WTC11 (cell line): Measurements from ENCODE around the gene TNXB. TPM values are rescaled to one million over a fixed set of nuclear protein-coding genes. Genes with fewer than 3 reads are reported as not detected.
"Not testable (repeated sequence)": the region's sequence is repeated elsewhere in the genome, so short reads cannot be mapped to it uniquely, and the experiment has no call there.

ENCODE experiments used
- ATAC-seq: fragments of 200-7000 bp; cut with Tn5 transposase; 2 replicates; pipeline ENCODE4 v1.10.0; 2021; ENCODE audit warnings: mild to moderate bottlenecking, moderate library complexity
- CTCF ChIA-PET: fragments of 300-600 bp; sonication (Branson Sonifier 250); formaldehyde crosslinking; loops from one replicate; lab custom pipeline; 2021; ENCODE audit warnings: antibody characterized with exemption; lab: Charles Lee
- POLR2A ChIA-PET: fragments of 350-600 bp; sonication (Branson Sonifier 250); formaldehyde crosslinking; loops from one replicate; lab custom pipeline; 2021; ENCODE audit warnings: antibody characterized with exemption; lab: Charles Lee
- DNase-seq: peaks from one replicate; pipeline ENCODE4 v3.0.0; 2021; ENCODE audit warnings: low spot score
- H3K27ac Mint-ChIP-seq: 2 replicates; pipeline ENCODE4 v1.8.0; 2021; ENCODE audit warnings: mixed read lengths
- H3K27me3 Mint-ChIP-seq: 2 replicates; pipeline ENCODE4 v1.8.0; 2021; ENCODE audit warnings: low read depth, mild to moderate bottlenecking, moderate library complexity, mixed read lengths
- H3K36me3 Mint-ChIP-seq: 2 replicates; pipeline ENCODE4 v1.8.0; 2021; ENCODE audit warnings: mixed read lengths
- H3K4me1 Mint-ChIP-seq: 2 replicates; pipeline ENCODE4 v1.8.0; 2022; ENCODE audit warnings: mixed read lengths
- H3K4me3 Mint-ChIP-seq: 2 replicates; pipeline ENCODE4 v1.8.0; 2021; ENCODE audit warnings: mild to moderate bottlenecking, moderate library complexity, mixed read lengths
- H3K9me3 Mint-ChIP-seq: 2 replicates; pipeline ENCODE4 v1.8.0; 2021; ENCODE audit warnings: mixed read lengths
- total RNA-seq: library from RNA; stranded (reverse); gene quantifications from 3 replicates; pipeline ENCODE4 v1.2.3, GENCODE V29; 2021

The TNXB gene
- total RNA-seq, 1 experiment from 2014 or later, result 6.4 TPM

- H3K9me3 Mint-ChIP-seq, POLR2A ChIA-PET, ATAC-seq, H3K36me3 Mint-ChIP-seq, H3K27me3 Mint-ChIP-seq, H3K4me3 Mint-ChIP-seq, H3K4me1 Mint-ChIP-seq, DNase-seq, CTCF ChIA-PET, H3K27ac Mint-ChIP-seq: not testable (repeated sequence)
Observed at GRCh38 chr6:32005538-32005880, 103.6 kb downstream of the TNXB start.

- H3K9me3 Mint-ChIP-seq, POLR2A ChIA-PET, CTCF ChIA-PET, H3K4me1 Mint-ChIP-seq, H3K27me3 Mint-ChIP-seq, H3K36me3 Mint-ChIP-seq, H3K4me3 Mint-ChIP-seq, H3K27ac Mint-ChIP-seq, ATAC-seq, DNase-seq: not testable (repeated sequence)
Observed at GRCh38 chr6:32004864-32005537, 104.1 kb downstream of the TNXB start.

GRCh38 chr6:32004393-32004792 is 104.7 kb downstream of the TNXB start:
- CTCF ChIA-PET, H3K4me3 Mint-ChIP-seq, H3K27ac Mint-ChIP-seq, H3K27me3 Mint-ChIP-seq, H3K36me3 Mint-ChIP-seq, ATAC-seq, H3K4me1 Mint-ChIP-seq, POLR2A ChIA-PET, H3K9me3 Mint-ChIP-seq, DNase-seq: not testable (repeated sequence)

- H3K27ac Mint-ChIP-seq, H3K4me3 Mint-ChIP-seq, POLR2A ChIA-PET, DNase-seq, H3K27me3 Mint-ChIP-seq, H3K4me1 Mint-ChIP-seq, ATAC-seq, H3K36me3 Mint-ChIP-seq, CTCF ChIA-PET, H3K9me3 Mint-ChIP-seq: not testable (repeated sequence)
Observed at GRCh38 chr6:32003301-32003700, 105.8 kb downstream of the TNXB start.

GRCh38 chr6:32002546-32003268 is 106.4 kb downstream of the TNXB start:
- H3K27me3 Mint-ChIP-seq, POLR2A ChIA-PET, H3K9me3 Mint-ChIP-seq, ATAC-seq, DNase-seq, H3K4me3 Mint-ChIP-seq, H3K36me3 Mint-ChIP-seq, CTCF ChIA-PET, H3K4me1 Mint-ChIP-seq, H3K27ac Mint-ChIP-seq: not testable (repeated sequence)

GRCh38 chr6:31996385-31996784 is 112.8 kb downstream of the TNXB start:
- POLR2A ChIA-PET, H3K4me3 Mint-ChIP-seq, H3K27ac Mint-ChIP-seq, ATAC-seq, CTCF ChIA-PET, H3K27me3 Mint-ChIP-seq, H3K9me3 Mint-ChIP-seq, H3K36me3 Mint-ChIP-seq, DNase-seq, H3K4me1 Mint-ChIP-seq: not testable (repeated sequence)

- H3K36me3 Mint-ChIP-seq, CTCF ChIA-PET, ATAC-seq, H3K27me3 Mint-ChIP-seq, H3K9me3 Mint-ChIP-seq, DNase-seq, H3K27ac Mint-ChIP-seq, POLR2A ChIA-PET, H3K4me3 Mint-ChIP-seq, H3K4me1 Mint-ChIP-seq: not testable (repeated sequence)
Observed at GRCh38 chr6:31994421-31994820, 114.7 kb downstream of the TNXB start.

Other genes with a start within 250 kb of the TNXB start
- gene NEU1, start 246.5 kb downstream of the TNXB start, total RNA-seq, result 42.6 to 44.8 TPM (median 42.8 TPM) in 3 replicates
- gene SLC44A4, start 230.3 kb downstream of the TNXB start, total RNA-seq, result 3.1 to 3.5 TPM (median 3.5 TPM) in 3 replicates
- 137 to 169 TPM (median 168 TPM) in 3 replicates for gene EHMT2, start 211.6 kb downstream of the TNXB start, total RNA-seq
- 24.0 to 46.2 TPM (median 44.1 TPM) in 3 replicates for gene ZBTB12, start 207.3 kb downstream of the TNXB start, total RNA-seq
- 1.3 TPM in 3 replicates for gene C2, start 181.6 kb downstream of the TNXB start, total RNA-seq
- 1.4 to 2.7 TPM (median 1.4 TPM) in 3 replicates for gene CFB, start 163.2 kb downstream of the TNXB start, total RNA-seq
- gene NELFE, start 150.4 kb downstream of the TNXB start, total RNA-seq, result 73.8 to 88.7 TPM (median 79.0 TPM) in 3 replicates
- gene SKIC2, start 150.2 kb downstream of the TNXB start, total RNA-seq, result 80.0 to 84.0 TPM (median 81.8 TPM) in 3 replicates
- 13.8 to 16.5 TPM (median 15.7 TPM) in 3 replicates for gene DXO, start 137.2 kb downstream of the TNXB start, total RNA-seq
- 3.8 to 5.2 TPM (median 4.2 TPM) in 3 replicates for gene C4A, start 127.3 kb downstream of the TNXB start, total RNA-seq
- 3.7 to 5.1 TPM (median 5.0 TPM) in 3 replicates for gene C4B, start 94.5 kb downstream of the TNXB start, total RNA-seq
- gene CYP21A2, start 70.9 kb downstream of the TNXB start, total RNA-seq, result 1.2 to 1.5 TPM (median 1.4 TPM) in 3 replicates
- gene ATF6B, start 18.9 kb upstream of the TNXB start, total RNA-seq, result 46.1 to 49.1 TPM (median 47.5 TPM) in 3 replicates
- 8.2 to 9.0 TPM (median 8.4 TPM) in 3 replicates for gene FKBPL, start 20.9 kb upstream of the TNXB start, total RNA-seq
- 1.4 to 2.2 TPM (median 1.6 TPM) in 3 replicates for gene PRRT1, start 42.6 kb upstream of the TNXB start, total RNA-seq
- gene PPT2, start 44.8 kb upstream of the TNXB start, total RNA-seq, result 30.0 to 33.8 TPM (median 31.6 TPM) in 3 replicates
- gene EGFL8, start 55.3 kb upstream of the TNXB start, total RNA-seq, result 15.7 to 17.5 TPM (median 17.4 TPM) in 3 replicates
- 84.5 to 88.9 TPM (median 87.5 TPM) in 3 replicates for gene AGPAT1, start 66.7 kb upstream of the TNXB start, total RNA-seq
- gene RNF5, start 69.1 kb upstream of the TNXB start, total RNA-seq, result 108 to 114 TPM (median 111 TPM) in 3 replicates
- gene AGER, start 74.9 kb upstream of the TNXB start, total RNA-seq, result 17.7 to 20.0 TPM (median 18.1 TPM) in 3 replicates
- 130 to 165 TPM (median 150 TPM) in 3 replicates for gene PBX2, start 80.9 kb upstream of the TNXB start, total RNA-seq
- gene GPSM3, start 83.3 kb upstream of the TNXB start, total RNA-seq, result 10.0 to 14.0 TPM (median 13.1 TPM) in 3 replicates
- 2.4 to 2.6 TPM (median 2.6 TPM) in 3 replicates for gene NOTCH4, start 114.7 kb upstream of the TNXB start, total RNA-seq